GM10266 (cell line): ENCODE results near the gene SNRNP25.

ENCODE experiments used
- DNase-seq: peaks from one replicate; pipeline ENCODE4 v3.0.0; 2012; ENCODE audit errors: extremely low spot score
- TF ChIP-seq, protein P1 (sequence below): IDR thresholded peaks from 2 replicates; pipeline ENCODE4 v1.5.1; 2012; ENCODE audit warnings: mild to moderate bottlenecking, low read depth; ENCODE audit not compliant: control insufficient read depth, insufficient read depth; ENCODE audit errors: missing control alignments

SNRNP25 gene

DNA sequence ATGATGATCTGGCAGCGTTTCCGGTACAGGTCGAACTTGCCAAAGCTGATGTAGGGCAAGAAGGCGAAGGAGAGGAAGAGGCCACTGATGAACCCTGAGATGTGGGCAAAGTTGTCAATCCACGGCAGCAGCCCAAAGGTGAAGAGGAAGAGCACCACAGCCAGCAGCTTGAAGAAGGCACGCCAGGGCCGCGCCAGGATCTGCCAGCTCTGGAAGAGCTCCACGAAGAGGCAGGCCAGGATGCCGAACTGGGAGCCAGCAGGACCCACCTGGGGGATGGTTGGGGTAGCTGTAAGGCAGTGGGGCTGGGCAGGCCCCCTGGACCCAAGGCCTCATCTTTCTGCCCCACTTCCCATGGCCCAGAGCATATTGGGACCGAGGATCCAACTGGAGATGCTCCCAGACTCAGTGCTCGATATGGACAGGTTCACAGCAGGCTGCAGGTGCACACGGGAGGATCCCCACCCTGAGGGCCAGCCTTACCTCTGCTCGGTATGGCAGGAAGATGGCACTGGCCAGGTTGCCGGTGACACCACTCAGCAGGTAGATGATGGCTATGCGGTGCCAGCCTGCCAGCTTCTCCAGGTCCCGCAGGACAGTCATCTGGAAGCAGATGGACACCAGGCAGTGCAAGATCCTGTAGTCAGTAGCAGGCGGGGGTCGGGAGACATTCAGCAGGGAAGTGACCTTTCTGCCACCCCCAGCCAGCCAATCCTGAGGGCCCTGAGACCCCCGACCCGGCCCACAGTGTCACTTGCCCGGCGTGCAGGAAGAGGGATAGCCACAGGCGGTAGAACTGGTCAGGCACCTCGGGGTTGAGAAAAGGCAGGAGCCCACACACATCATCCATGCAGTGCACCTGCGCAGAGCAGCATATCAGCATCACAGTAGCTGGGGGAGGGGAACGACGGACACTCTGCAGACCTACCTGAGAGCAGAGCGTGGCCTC is 5.1 kb downstream of the SNRNP25 start:
- no peak for DNase-seq

DNA sequence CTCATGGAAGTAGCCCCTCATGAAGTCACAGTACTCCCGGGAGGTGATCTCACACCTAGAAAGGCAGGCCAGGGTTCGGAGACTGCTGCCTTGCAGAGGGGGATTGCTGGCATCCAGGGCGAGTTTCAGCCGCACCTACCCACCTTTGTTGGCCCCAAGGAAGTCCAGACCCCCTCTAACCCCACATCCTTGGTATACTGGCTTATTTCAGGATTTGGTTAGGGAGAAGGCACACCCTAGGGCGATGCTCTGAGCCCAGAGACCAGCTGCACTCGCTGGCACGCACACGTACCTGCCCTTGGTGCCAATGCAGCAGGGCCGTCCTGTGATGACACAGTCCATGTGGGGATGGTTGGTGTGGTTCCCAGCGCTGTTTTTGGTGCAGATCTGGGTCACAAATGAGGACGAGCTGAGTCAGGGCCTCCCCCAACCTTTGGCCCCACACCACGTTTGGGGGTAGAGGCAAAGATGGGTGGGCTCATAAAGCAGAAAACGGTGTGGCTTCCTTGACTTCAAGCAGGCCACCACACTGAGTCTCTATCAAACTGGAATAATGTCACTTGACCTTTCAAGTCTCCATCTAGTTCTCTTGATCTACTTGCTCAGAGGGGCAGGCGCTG is 5.9 kb downstream of the SNRNP25 start:
- TF ChIP-seq, protein P1, sequence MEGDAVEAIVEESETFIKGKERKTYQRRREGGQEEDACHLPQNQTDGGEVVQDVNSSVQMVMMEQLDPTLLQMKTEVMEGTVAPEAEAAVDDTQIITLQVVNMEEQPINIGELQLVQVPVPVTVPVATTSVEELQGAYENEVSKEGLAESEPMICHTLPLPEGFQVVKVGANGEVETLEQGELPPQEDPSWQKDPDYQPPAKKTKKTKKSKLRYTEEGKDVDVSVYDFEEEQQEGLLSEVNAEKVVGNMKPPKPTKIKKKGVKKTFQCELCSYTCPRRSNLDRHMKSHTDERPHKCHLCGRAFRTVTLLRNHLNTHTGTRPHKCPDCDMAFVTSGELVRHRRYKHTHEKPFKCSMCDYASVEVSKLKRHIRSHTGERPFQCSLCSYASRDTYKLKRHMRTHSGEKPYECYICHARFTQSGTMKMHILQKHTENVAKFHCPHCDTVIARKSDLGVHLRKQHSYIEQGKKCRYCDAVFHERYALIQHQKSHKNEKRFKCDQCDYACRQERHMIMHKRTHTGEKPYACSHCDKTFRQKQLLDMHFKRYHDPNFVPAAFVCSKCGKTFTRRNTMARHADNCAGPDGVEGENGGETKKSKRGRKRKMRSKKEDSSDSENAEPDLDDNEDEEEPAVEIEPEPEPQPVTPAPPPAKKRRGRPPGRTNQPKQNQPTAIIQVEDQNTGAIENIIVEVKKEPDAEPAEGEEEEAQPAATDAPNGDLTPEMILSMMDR: no peak

More for the DNA sequence above, 5.1 kb downstream of the SNRNP25 start:
- TF ChIP-seq, protein P1: no peak

DNA sequence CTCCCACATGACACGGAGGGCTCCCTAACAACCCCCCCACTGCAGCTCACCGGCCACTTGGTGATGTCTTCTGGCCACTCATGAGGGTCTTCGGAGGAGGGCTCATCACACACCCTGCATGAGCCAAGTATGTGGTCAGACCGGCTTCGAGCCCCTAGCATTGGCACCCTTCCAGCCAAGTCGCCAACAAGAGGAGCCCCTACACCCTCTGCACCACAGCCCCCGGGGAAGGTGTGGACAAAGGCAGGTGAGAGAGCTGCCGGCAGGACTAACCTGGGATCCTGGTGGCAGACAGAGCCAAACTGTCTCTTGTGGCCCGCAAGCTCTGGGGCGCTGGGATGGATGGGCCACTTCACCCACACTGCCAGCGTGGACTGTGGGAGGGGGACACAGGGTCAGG is 6.5 kb downstream of the SNRNP25 start:
- TF ChIP-seq, protein P1: no peak
- DNase-seq: no peak

More for the DNA sequence above, 5.9 kb downstream of the SNRNP25 start:
- DNase-seq: no peak

DNA sequence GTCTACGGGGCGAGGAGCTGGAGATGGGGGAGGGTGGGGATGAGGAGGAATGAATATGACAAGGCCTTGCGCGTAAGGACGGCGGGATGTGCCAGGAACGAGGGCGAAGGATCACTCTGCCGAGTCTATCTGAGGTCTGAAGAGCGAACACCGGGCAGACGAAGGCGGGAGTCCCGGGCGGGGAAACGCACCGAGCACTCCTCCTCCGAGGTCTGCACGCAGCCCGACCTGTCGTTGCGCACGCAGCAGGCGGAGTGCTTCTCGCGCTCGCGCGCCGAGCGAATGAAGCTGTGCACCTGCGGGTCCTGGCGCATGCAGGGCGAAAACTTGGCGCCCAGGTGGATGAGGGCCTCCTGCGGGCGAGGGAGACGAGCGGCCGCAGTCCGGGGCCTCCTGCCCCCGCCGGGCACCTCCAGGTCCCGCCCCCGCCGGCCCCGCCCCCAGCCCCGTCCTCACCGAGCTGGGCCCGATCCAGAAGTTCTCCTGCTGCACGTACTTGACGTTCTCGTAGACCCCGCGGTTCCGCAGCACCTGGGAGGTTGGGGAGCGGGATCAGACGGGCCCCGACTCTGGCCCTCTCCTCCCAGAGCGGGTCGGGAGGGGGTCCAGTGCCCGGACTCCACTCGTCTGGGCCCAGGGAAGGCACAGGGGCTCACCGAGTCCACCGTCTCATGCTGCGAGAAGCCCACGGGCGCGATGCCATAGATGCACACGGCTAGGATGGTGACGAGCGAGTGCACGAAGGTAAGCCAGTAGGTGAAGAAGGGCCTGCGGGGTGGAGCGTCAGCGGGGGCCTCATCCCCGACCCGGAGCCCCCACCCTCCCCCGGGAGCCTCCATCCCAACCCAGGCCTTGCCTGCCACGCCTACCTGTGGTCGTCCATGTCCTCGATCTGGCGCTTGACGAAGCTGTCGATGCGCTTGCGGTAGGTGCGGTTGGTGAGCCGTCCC is 7.6 kb downstream of the SNRNP25 start:
- TF ChIP-seq, protein P1: no peak
- no peak for DNase-seq

DNA sequence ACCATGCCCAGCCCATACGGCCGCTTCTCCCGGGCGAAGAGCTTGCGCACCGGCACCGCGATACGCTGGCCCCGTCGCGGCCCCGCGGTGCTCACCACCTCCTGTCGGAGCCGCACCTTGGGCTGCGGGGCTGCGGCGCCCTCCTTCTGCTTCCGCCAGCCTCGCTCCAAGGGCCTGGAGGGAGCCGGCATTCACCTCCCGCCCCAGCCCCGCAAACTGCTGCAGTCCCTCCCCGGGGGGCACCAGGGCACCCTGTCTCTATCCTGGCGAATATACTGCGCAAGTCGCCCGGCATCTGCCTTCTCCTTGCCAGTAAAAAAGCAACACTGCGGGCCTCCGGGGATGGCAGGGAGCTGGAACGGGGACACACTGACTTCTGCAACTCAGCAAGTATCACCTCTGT is 8.3 kb downstream of the SNRNP25 start:
- TF ChIP-seq, protein P1: no peak
- no peak for DNase-seq

DNA sequence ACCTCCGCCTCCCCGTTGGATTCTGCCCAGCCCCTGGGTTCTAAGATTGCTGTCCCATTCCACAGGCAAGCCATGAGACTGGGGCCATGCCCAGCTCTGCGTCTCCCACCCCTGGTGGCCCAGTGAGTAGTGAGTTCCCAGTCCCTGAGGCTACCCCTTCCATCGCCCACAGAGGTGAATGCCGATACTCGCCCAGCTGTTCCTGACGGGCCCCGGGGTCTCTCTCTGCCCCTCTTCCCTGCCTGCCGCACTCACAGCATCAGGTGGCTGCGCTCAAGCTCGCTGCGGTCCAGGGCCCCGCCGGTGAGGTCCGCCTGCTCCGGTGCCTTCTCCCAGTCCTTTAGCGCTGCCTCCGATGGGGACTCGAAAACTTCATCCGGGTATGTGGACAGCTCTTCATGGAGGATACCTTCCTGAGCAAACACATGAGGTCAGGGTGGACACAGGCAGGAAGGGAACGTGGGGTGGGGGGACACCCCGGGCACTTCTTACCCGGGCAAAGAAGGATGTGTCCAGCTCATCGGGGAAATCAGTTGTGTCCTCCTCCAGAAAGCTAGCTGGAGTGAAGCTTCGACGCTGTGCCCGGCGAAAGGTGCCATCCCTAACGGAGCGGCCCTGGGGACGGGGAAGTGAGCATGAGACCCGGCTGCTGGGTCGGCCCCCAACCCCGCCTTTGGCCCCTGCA is 8.8 kb downstream of the SNRNP25 start:
- no peak for DNase-seq
- TF ChIP-seq, protein P1: no peak
